CD4-positive, alpha-beta T cell treated with Interleukin-1 beta for 1 hour (primary cell): ENCODE measurements around the gene SNTB2.

ENCODE experiments used
- DNase-seq, 2 donors: peaks; one replicate each; pipeline ENCODE4 v3.0.0-alpha.2; 2020 to 2022

Gene SNTB2

DNA sequence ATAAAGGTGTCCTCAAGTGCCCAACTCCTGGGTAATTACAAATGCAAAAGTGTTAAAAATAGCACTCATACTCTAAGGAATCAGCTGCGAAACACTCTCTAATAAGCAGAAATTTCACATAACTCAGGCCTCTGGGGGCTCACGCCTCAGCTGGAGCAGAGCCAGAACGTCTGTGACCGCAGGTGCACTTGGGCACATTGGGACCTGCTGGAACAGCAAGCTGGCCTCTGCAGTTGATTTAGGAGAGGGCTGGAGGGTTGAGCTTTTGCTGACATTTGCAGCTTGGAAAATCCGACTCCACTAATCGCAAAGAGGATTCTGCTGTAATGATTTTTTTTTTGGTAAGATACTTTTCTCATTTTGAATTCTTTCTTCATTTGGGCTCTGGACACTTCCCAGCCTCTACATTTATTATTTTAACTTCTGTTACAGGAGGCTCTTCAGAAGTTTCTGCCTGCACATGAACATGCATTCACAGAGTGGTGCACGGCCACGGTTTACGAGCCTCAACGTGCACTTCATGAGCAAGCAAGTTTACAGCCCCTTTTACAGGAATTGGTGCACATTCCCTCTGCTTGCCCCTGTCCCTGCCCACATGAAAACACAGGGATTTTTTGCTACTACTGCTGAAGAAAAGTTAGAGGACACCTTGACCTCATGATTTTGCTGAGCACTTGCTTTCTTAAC is 4.1 kb upstream of the SNTB2 start:
- no peak for DNase-seq

DNA sequence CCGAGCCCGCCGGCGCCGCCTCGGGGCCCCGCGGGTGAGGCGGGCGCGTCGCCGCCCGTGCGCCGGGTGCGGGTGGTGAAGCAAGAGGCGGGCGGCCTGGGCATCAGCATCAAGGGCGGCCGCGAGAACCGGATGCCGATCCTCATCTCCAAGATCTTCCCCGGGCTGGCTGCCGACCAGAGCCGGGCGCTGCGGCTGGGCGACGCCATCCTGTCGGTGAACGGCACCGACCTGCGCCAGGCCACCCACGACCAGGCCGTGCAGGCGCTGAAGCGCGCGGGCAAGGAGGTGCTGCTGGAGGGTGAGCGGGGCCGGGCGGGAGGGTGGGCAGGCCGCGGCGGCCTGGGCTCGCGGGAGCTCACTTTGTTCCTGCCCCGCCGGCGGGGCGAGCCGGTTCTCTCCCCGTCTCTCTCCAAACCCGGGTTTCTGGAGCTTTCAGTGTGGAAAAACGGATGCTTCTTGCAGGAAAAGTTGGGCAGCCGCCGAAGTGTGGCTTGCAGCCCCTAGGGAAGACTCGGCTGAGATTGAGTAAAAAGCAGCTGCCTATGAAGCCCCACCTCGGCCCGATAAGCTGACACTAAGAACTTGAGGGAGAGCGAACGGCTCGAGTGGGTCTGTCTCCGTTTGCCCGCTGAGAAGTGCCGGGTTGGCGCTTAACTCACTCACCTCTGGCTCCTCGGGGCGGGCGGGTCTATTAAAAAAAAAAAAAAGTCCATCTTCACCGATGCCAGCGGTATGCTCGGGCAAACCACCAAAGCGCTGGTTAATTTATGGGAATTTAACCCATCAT is 677 bp downstream of the SNTB2 start:
- peak; percentile 27 to 39 for DNase-seq

DNA sequence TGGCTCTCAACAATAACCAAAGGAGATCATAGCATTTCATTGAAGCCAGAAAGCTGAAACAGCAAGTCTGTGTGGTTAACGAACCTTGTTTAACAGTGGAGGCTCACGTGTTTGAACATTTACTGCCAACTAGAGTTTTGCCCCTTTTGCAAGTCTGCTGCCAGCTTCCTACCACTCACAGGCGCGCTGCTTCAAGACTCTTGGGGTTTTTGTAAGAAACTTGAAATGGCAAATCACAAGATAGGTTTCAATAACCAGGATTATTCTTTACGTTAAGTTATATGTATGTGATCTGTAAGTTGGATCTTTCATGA is 1.2 kb downstream of the SNTB2 start:
- DNase-seq: peak; percentile 6 to 37

DNA sequence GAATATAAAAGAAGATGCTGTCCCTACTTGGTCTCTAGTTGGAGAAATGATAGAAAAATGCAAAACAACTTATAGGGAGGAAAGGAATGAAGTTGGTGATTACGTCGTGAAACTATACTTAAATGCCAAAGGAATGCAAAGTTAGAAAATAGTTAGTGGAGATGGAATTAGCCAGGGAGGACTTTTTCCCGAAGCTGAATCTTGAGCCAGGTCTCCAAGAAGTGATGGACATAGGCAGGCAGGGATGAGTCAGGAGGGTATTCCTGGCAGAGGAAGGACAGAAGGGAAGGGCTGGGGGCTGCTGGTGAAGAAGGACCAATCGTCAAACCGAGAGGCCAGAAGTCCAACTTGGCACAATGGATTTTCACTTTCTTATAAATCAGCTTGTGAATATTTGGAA is 1.8 kb downstream of the SNTB2 start:
- DNase-seq: no peak

DNA sequence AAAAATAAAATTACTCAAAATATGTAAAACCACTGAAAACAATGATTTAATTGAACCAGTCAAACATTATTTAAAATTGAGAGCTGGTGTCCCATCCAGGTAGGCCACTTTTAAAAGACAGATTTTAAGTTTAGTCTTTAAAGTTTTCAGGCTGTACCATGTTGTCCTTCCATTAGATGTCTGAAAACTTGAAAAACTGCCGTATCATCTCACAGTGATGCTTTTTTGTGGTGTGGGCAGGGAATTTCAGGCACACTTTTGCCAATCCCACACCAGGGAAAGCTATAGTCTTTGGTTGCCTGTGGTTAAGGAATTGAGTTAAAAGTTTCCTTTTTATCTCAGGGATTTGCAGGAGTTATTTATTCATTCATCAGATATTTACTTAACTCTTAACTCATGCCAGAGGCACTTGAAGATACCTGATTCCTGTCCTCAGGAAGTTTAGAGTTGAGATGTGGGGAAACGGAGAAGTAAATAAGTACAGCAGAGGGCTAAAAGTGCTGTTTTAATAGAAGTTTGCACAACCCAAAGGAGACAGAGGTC is 3.2 kb downstream of the SNTB2 start:
- no peak for DNase-seq

GRCh38 chr16:69190598-69190997 is 3.6 kb downstream of the SNTB2 start:
- no peak for DNase-seq

DNA sequence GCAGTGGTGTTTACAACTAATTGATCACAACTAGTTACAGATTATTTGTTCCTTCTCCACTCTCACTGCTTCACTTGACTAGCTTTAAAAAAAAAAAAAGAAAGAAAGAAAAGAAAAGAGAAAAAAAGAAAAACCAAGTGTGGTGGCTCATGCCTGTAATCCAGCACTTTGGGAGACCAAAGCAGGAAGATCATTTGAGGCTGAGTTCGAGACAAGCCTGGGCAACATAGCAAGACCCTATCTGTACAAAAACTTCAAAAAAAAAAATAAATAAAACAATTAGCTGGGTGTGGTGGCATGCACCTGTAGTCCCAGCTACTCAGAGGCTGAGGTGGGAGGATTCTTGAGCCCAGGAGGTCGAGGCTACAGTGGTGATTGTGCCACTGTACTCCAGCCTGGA is 4.2 kb downstream of the SNTB2 start:
- DNase-seq: no peak

DNA sequence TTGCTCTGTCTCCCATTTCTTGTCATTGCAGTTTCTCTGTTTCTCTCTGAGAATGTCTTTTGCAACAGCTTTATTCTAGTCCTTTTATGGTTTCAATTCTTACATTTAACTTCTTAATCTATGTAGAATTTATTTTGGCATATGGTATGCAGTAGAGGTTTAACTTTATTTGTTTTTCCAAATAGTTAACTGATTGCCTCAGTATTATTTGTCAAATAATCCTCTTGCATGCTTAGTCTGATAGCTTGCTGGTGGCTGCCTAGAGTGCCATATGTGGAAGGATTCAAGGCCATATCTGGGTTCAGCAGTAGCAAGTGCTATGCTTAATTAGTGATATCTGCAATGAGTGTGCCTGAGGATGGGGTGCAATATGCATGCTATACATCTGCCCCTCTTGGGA is 6.9 kb downstream of the SNTB2 start:
- DNase-seq: no peak

GRCh38 chr16:69194488-69194887 is 7.5 kb downstream of the SNTB2 start:
- no peak for DNase-seq

GRCh38 chr16:69195369-69196029 is 8.5 kb downstream of the SNTB2 start:
- DNase-seq: no peak

GRCh38 chr16:69197573-69197972 is 10.6 kb downstream of the SNTB2 start:
- no peak for DNase-seq

- DNase-seq: no peak
Measured at GRCh38 chr16:69199382-69199781, 12.4 kb downstream of the SNTB2 start.

GRCh38 chr16:69201291-69201690 is 14.3 kb downstream of the SNTB2 start:
- DNase-seq: no peak

DNA sequence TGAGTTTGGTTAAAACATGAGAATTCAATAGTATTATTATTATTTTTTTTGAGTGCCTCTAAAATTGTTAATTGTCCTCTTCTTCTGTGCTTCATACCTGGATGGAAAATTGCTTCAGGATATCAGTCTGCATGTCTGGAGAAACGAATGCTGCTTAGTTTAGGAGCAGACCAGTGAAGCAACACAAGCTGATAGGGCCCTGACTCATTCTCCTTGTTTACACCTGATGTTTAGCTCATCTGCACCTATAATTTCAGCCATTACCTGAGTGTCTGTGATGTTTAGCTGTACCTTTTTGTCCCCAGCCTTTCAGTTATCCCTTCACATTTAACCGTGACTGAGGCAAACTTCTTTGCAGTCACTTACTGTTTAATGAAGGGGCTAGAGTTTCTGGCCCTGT is 14.8 kb downstream of the SNTB2 start:
- DNase-seq: no peak

GRCh38 chr16:69204172-69204571 is 17.2 kb downstream of the SNTB2 start:
- DNase-seq: no peak

- DNase-seq: no peak
Measured at GRCh38 chr16:69209735-69210134, 22.8 kb downstream of the SNTB2 start.

- no peak for DNase-seq
Measured at GRCh38 chr16:69217433-69217832, 30.5 kb downstream of the SNTB2 start.

- DNase-seq: no peak
Measured at GRCh38 chr16:69219279-69219678, 32.3 kb downstream of the SNTB2 start.

GRCh38 chr16:69223882-69224281 is 36.9 kb downstream of the SNTB2 start:
- no peak for DNase-seq

DNA sequence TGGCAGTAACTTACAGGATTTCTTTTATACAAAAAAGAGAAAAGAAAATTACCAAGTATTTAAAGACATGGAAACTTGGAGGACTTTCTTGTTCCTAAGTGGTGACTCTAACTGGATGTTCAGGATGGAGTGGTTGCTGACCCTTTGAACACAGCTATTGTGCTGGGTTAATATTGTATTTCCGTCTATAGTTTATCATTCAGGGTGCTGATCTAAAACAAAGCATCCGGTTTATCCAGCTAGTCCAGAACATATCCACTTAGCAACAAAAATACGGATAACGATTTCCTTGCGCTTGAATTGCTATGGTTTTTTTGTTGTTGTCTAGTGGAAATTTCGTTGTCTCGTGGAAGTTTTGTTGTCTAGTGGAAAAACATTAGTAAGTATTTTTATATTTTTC is 38.2 kb downstream of the SNTB2 start:
- DNase-seq: no peak

DNA sequence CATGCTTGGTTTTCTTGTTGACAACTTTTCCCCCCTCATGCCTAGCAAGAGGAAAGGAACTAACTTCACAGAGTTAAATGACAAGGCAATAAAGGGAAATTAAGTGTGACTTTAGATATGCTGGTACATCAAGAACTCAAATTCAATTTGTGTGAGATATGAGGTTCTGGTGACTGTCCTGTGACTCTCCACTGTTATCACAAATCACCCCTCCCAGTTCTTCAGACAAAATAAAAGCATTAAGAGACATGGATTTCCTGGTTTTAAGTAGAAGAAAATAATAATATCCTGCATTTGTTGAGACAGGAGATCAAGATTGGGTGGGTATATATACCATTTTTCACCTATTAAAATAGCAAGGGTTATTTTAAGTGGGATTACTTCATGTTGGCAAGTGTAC is 46.2 kb downstream of the SNTB2 start:
- no peak for DNase-seq

DNA sequence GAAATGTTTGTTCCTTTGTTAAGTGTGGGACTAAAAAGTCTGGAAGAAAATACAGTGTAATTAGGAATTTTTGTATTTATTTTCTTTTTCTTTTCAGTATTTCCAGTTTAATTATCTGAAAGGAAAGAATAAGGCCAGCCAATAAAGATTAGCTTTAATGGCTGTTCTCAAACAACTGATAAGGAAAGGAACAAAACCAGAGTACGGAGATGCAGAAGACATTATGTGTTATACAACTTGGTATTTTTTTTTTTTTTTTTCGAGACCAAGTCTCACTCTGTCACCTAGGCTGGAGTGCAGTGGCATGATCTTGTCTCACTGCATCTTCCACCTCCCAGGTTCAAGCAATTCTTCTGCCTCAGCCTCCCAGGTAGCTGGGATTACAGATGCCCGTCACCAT is 47.5 kb downstream of the SNTB2 start:
- DNase-seq: no peak

- no peak for DNase-seq
Measured at GRCh38 chr16:69236319-69236718, 49.4 kb downstream of the SNTB2 start.

DNA sequence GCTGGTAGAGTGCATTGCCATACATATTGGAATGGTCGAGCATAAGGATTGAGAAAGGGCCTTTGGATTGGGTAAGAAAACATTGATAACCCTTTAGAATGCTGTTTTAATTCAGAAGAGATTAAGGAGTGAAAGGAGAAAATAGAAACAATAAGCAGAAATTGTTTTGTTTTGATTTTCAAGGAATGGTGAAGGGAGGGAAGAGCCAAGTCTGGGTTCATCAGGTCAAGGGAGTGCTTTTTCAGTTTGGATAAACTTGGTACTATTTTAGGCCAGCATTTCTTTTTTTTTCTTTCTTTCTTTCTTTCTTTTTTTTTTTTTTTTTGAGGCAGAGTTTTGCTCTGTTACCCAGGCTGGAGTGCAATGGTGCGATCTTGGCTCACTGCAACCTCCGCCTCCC is 50.3 kb downstream of the SNTB2 start:
- DNase-seq: no peak
